HUES48 (cell line): ENCODE results near the gene KCNA2.

Experiments
- H3K27ac ChIP-seq: one replicate; pipeline ENCODE4 v1.7.0; 2013; ENCODE audit warnings: low read depth, low read length, inconsistent platforms
- H3K27me3 ChIP-seq: 2 replicates; pipeline ENCODE4 v1.6.1; 2013; ENCODE audit warnings: mild to moderate bottlenecking, low read length; ENCODE audit not compliant: control insufficient read depth, insufficient read depth
- H3K36me3 ChIP-seq: 2 replicates; pipeline ENCODE4 v1.6.1; 2013; ENCODE audit warnings: low read length; ENCODE audit not compliant: control insufficient read depth, insufficient read depth
- H3K4me1 ChIP-seq: 2 replicates; pipeline ENCODE4 v1.6.1; 2013; ENCODE audit warnings: mild to moderate bottlenecking, low read length; ENCODE audit not compliant: control insufficient read depth, insufficient read depth
- H3K4me3 ChIP-seq: 2 replicates; pipeline ENCODE4 v1.5.1; 2013; ENCODE audit warnings: mild to moderate bottlenecking, low read depth, low read length
- H3K9ac ChIP-seq: 2 replicates; pipeline ENCODE4 v1.6.1; 2013; ENCODE audit warnings: mild to moderate bottlenecking, low read depth, low read length, moderate library complexity
- H3K9me3 ChIP-seq: 2 replicates; pipeline ENCODE4 v1.6.1; 2013; ENCODE audit warnings: low read length; ENCODE audit not compliant: control insufficient read depth, insufficient read depth

The KCNA2 gene

DNA sequence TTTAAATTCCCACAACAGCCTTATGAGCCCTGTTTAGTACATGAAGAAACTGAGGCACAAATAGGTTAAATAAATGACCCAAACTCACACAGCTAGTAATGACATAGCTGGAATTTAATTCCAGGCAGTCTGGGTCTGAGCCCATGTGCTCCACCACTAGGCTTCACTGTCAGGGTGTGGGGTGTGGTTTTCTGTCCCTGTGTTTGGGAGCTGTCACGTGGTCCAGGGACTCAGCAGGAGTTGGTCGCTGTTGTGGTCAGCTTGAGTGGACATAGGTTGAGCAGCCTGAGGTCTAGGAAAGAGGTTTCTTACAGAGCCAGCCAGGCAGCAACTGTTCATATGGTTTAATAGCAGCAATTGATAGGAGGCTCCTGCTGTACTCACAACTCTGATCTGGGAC lies 59.1 kb downstream of the KCNA2 start:
- Histone ChIP-seq H3K36me3 (no peaks in the 10 kb centered on the region), H3K4me1 (no peaks in the 10 kb centered on the region), H3K27me3 (peaks cover 11% of the 10 kb centered on the region), H3K4me3 (no peak overlapping the region), H3K9me3 (no peaks in the 10 kb centered on the region), H3K9ac (no peak overlapping the region), H3K27ac (no peak overlapping the region)

DNA sequence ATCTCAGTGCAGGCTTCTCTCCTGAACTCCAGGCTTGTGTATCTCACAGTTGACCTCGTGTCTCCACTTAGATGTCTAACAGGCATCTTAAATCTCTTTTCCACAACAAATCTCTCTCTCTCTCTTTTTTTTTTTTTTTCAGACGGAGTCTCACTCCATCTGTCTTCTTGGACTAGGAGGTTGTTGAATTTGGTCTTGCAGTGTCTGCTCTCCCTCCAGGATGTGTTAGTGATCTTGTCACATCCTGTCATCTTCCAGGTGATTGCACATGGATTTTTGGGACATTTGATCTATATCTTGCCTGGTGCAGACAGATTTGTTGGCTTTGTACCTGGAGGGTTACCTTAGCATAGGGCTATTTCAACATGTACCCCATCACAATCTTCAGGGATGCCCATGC lies 60.7 kb downstream of the KCNA2 start:
- Histone ChIP-seq H3K27me3 (peaks cover 5% of the 10 kb centered on the region; the same call in 1 of the 2 replicates), H3K27ac (no peak overlapping the region), H3K9ac (no peak overlapping the region), H3K4me3 (no peak overlapping the region), H3K9me3 (no peaks in the 10 kb centered on the region), H3K4me1 (no peaks in the 10 kb centered on the region), H3K36me3 (no peaks in the 10 kb centered on the region)

DNA sequence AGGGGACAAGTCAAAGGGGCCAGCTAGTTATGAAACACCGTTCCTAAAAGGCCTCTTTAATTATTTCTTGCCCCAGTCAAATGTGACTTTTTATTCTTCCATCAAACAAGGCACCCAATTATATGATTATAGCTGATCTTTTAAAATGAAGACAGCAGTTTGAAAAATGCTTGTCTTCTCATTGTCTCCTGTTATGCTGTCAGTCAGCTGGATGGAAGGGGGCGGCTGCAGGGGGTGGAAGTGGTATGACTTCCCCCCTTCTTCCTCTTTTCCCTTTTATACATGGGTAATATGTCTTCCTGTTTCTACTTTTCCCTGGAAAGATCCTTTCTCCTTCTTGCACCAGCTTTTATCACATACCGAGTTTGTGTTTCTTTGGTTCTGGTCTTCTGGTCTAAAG lies 61.4 kb downstream of the KCNA2 start:
- H3K4me1 ChIP-seq = no peaks in the 10 kb centered on the region

More for the DNA sequence above, 61.4 kb downstream of the KCNA2 start:
- Histone ChIP-seq H3K27me3 (peaks cover 5% of the 10 kb centered on the region; the same call in 1 of the 2 replicates), H3K9me3 (no peaks in the 10 kb centered on the region), H3K4me3 (no peak overlapping the region), H3K36me3 (no peaks in the 10 kb centered on the region), H3K27ac (no peak overlapping the region), H3K9ac (no peak overlapping the region)
